ENCODE data around the gene PGBD1.
"Not testable (repeated sequence)": the region's sequence is repeated elsewhere in the genome, so short reads cannot be mapped to it uniquely, and the experiment has no call there.

The PGBD1 gene

DNA sequence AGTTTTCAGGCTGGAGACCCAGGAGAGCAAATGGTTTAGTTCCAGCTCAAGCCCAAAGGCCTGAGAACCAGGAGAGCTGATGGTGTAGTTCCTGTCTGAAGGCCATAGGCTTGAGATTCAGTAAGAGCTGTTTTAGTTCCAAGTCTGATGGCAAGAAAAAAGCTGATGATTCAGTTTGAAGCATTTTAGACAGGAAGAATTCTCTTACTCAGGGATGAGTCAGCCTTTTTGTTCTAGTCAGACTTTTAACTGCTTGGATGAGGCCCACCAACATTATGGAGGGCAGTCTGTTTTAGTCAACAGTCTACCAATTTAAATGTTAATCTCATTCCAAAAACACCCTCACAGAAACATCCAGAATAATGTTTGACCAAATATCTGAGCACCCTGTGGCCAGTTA, 11.9 kb upstream of the PGBD1 start:
- no peak for DNase-seq

DNA sequence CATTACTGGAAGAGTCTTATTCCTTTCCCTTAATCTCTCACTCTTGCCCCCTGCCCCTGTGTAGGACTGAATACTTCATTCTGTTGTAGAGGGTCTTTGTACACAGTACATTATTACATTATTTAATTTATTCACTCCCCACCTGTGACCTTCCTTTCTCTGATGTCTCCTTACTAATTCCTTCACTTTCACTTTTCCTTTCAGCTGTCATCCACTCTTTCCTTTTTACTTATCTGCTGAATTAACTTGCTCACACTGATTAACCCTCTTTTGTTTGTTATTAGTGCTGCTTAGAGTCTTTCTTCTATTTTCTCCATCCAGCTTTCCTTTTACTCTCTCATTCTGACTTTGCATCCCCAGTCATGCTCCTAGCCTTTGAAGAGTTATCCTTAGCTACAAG, 6.5 kb upstream of the PGBD1 start:
- DNase-seq = no peak

DNA sequence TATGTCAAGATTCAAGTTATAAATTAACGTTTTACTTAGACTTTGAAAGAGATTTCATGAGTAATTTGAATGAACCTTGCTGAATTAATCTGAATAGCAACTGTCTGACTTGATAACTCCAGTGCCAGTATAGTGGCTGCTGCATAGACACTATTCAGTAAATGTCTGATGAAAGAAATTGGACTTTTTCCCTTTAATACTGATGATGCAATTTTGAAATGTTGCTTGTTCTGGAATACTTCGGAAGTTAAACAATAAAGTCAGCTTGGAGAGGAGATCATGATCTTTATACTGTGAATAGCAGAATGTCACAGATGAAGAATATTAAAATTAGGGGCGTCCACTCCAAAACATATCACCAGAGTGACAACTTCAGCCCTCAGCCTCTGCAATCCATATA, 3.6 kb upstream of the PGBD1 start:
- DNase-seq = no peak

DNA sequence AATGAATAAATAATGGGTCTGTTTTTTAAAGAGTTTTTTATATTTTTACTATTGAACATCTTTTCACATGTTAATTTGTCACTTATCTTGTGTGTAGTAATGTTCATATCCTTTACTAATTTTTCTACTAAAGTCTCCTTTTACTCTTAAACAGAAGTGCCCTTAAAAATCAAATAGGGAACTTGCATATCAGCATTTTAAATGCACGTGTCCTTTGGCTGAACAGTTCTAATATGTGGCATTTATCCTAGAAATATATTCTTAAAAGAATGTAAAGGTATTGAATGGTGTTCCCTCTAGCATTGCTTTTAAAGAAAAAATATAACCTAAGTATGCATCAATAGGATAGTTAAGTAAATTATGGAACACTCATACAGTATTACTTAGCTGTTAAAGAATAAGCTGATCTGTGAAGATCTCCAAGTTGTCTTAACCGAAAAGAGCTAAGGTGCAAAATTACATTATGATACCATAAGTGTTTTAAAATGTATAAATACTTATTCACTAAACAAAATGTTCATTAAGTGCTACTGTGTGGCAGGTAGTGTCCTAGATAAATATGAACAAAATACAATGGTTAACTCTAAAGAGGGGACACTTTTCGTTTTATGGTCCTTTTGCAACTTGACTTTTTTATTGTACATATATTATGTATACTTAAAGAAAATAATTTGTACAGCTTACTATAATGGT, 631 bp upstream of the PGBD1 start:
- no peak for DNase-seq

DNA sequence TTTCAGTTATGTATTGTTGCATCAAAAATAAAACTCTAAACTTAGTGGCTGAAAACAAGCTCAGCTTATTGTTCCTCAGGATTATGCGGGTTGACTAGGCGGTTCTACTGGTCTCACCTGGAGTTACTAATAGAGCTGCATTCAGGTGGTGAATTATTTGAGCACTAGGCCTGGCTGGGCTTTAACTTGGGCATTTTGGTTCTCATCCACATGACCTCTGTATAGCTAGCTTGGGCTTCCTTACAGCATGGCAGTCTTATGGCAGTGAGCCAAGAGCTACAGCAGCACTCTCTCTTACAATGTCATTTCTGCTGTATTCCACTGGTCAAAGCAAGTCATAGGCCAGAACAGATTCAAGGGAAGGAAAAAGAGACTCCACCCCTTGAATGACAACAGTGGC, 1.6 kb downstream of the PGBD1 start:
- no peak for DNase-seq

DNA sequence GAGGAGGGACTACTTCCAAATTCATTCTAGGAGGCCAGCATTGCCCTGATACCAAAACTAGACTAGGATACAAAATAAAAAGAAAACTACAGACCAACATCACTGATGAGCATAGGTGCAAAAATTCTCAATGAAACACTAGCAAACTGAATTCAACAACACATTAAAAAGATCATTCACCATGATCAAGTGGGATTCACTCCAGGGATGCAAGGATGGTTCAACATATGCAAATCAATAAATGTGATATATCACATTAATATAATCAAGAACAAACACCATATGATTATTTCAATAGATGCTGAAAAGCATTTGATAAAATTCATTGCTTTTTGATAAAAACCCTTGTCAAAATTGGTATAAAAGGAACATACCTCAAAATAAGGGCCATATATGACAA, 10.2 kb downstream of the PGBD1 start:
- no peak for DNase-seq

DNA sequence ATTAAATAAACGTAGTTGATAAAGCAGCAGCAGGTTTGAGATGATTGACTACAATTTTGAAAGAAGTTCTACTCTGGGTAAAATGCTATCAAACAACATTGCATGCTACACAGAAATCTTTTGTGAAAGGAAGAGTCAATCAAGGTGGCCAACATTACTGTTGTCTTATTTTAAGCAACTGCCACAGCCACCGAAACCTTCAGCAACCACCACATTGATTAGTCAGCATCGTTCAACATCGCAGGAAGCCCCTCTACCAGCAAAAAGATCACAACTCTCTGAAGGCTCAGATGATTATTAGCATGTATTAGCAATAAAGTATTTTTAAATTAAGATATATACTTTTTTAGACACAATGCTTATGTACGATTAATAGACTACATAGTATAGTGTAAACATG, 14.0 kb downstream of the PGBD1 start:
- no peak for DNase-seq

DNA sequence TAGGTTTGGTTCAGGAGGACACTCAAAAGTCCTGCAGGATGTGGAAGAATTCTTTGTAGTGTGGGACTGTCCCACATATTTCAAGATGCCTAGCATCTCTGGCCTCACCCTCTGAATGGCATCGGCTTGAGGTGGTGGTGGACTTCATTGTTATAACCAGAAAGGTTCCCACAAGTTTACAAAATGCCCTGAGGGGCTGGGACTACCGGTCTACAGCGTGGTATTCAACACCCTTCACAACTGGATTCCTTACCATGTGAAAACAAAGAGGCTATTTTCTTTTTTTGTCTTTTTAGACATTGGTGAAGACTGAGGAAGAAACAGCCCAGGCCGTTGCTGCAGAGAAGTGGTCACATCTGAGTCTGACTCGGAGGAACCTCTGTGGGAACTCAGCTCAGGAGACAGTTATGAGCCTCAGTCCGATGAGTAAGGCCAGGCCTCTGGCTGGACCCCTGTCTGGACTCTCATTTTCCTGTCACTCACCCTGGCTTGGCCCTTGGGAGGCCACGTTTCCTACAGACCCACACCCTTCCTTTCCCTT, 15.2 kb downstream of the PGBD1 start:
- no peak for DNase-seq

DNA sequence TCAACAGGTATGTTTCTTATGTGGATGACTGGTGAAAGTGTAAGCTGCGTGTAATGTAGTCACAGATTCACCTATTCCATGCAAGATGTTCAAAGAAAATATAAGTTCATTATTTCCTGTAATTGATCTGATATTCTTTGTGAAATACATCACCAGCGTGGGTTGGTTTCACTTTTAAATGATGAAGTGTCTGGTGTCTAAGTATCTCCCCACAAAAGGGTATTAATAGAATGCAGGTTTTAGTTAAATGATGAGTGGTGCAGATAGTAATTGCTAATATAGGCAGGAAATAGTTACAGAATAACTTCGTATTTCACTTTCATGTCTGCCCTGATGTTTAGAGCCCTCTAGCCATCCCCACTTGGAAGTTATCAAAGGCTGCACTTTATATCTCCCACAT, 22.2 kb downstream of the PGBD1 start:
- no peak for DNase-seq

DNA sequence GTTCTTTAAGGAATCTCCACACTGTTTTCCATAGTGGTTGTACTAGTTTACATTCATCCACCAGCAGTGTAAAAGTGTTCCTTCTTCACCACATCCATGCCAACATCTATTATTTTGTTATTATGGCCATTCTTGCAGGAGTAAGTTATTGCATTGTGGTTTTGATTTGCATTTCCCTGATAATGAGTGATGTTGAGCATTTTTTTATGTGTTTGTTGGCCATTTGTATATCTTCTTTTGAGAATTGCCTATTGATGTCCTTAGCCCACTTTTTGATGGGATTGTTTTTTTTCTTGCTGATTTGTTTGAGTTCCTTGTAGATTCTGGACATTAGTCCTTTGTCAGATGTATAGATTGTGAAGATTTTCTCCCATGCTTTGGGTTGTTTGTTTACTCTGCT, 25.0 kb downstream of the PGBD1 start:
- not testable (repeated sequence) for DNase-seq

DNA sequence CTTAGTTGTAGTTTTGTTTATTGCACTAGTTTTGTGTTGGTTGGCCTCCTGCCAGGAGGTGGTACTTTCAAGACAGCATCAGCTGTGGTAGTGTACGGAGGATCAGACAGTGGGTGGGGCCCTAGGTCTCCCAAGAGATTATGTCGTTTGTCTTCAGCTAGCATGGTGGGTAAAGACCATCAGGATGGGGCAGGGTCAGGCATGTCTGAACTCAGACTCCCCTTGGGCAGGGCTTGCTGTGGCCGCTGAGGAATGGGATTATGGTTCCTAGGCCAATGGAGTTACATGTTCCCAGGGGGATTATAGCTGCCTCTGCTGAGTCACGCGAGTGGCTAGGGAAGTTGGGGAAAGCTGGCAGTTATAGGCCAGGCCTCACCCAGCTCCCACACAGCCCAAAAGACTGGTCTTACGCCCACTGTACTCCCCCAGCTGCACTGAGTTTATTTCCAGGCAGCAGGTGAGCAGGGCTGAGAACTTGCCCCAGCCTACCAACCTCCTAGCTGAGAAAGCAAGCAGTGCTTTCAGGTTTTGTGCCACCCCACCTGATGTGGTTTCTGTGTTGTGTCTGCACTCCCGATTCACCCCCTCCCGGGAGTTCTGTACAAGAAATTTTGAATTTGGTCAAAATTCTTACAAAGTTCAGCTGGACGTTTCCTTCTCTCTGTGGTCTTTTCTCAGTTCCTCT, 29.9 kb downstream of the PGBD1 start:
- DNase-seq = no peak

DNA sequence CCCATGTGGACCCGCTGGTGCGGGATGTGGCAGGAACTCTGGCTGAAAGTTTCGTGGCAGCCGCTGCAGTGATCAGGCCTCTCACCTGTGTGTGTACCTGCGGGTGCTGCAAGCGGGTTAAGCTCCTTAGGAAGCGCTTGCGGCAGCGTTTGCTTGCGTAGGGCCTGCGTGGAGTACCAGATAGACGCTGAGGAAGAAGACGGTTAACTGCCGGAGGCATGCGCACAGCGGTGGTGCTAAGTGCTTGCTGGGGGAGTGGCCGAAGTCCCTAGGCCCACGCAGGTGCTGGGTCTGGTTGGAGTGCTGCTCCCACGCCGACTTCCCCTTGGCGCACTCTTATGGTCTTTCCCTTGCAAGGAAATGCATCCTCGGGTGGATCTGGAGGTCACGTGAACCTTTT, 31.6 kb downstream of the PGBD1 start:
- DNase-seq = no peak

DNA sequence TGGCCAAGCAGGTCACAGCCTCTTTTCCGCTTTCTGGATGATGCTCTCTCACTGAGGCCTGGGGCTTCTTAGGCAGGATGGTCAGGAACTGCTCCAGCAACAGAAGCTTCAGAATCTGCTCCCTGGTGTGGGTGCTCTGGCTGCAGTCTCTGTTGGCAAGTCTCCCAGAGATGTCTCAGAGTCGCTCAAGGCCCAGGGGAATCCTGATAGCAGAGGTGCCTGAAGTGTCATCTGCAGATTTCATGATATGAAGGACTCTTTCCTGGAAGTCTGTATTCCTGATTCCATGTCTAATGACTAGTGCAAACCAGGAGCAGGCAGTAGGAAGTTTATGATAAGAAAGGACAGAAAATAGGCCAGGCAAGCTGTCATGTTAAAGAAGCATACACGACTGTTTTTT, 34.3 kb downstream of the PGBD1 start:
- no peak for DNase-seq

DNA sequence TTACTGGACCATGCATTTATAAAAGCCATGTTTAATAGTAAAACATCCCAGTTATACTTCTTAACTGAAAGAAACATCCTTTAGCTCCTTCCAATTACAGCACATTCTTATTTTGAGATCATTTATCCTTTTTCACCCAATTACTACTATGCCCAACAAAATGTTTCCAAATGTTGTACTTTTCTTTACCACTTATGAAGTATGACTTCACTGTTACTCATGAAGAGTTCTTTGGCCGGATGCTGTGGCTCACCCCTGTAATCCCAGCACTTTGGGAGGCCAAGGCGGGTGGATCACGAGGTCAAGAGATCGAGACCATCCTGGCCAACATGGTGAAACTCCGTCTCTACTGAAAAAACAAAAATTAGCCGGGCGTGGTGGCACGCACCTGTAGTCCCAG, 36.5 kb downstream of the PGBD1 start:
- not testable (repeated sequence) for DNase-seq

DNA sequence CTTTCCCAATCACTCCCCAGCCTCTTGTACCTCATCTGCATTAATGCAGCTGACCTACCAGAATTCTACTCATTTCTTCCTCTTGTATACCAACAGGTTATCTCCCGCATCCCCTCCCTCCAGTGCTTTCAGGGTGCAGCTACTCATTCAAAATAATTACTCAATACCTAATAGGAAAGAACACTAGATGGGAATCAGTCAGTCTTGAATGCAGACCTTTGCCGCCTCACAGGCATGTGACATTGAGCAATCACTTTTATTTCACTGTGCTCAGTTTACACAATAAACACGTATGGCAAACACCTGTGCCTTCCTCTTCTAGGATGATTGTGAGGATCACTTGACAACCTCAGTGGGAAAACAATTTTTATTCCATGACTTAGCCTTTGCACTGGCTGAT, 41.3 kb downstream of the PGBD1 start:
- no peak for DNase-seq

DNA sequence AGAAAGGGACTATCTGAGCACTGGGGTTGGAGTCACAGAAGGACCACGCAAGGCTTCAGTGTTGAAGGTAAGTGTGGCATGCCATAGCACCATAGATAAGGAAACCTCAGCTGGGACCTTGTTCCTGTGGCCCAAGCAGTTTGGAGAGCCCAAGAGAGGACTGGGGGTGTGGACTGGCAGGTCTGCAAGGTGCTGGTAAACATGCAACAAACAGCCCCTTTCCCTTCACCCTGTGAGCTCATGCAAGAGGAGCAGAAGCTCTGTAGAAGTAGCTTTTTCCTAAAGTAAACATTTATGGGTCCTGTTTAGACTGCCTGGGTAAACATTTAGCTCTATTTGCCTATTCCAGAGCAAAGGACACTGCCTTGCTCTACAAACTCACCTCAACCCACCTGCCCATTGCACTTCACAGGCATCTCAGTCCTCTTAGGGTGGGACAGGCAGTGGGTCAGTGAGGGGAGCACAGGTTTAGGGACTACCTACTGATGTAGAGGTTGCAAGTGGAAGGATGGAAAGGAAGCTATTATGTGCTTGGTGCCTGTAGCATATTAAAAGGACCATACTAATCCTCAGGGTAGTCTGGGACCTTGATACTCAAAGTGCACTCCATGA, 42.5 kb downstream of the PGBD1 start:
- DNase-seq = no peak

DNA sequence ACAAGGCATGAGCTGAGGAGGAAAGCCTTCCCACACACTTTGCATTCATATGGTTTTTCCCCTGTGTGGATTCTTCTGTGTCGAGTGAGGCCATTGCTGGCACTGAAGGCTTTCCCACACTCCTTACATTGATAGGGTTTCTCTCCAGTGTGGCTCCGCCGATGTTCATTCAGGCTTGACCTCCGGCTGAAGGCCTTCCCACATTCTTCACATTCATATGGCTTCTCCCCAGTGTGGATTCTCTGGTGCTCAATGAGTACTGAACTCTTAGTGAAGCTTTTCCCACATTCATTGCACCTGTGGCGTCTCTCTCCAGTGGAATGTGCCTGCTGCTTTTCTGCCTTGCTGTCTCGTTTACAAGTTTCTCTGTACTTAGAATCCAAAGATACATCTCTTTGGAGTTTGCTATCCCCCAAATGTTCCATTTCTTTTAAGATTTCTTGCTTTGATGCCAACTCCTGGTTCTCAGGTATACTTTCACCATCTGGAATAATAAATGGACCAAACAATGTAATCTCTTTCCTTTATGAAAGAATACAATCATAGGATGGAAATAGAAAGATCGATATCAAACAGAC, 45.1 kb downstream of the PGBD1 start:
- no peak for DNase-seq

DNA sequence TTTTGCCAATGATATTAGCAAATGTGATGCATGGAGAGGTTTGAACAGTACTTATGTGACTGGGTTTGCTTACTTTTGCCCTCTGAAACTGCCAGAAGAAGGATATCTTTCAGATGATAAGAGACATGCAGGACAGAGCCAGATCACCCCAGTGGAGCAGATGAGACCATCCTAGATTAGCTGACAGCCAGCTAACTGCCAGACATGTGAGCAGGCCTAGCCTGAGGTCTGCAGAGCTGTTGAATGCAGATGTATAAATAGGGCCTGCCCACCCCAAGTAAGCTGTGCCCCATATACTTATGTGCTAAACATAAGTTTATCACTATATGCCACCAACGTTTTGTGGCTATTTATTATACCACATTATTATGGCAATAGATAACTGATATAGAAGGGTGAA, 48.7 kb downstream of the PGBD1 start:
- no peak for DNase-seq

DNA sequence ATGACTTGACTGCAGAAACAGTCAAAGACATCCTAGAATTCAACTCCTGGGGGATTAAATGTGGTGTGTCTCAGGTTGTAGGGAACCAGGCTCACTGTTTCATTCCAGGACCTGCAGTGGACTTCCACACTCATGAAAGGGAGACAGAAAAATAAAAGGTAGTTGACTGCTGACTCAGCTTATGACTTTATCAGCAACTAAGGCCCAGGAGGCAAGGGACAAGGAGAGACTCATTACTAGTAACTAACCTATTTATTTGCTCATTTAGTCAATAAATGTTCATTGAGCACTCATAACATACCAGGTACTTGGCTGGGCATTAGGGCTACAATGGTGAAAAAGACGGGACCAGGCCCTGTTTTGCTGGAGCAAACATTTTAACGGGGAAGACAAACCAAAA, 51.7 kb downstream of the PGBD1 start:
- no peak for DNase-seq

DNA sequence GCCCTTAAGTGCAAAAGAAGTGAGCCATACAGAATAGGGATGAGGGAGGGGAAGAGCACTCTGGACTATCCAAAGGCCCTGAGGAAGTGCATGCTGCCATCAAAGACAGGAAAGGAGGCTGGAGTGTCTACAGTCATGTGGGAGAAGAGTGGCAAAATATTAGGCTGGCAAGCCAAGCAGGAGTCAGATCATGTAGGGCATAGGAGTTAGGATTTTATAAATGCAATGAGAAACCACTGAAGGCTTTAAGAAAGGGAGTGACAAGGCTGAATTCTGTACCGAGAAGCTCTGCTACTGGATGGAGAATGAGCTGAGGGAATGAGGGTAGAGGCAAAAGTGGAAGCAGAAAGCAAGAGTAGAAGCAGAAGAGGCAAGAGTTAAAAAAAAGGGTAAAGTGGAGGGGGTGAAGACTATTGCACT, 52.2 kb downstream of the PGBD1 start:
- no peak for DNase-seq

DNA sequence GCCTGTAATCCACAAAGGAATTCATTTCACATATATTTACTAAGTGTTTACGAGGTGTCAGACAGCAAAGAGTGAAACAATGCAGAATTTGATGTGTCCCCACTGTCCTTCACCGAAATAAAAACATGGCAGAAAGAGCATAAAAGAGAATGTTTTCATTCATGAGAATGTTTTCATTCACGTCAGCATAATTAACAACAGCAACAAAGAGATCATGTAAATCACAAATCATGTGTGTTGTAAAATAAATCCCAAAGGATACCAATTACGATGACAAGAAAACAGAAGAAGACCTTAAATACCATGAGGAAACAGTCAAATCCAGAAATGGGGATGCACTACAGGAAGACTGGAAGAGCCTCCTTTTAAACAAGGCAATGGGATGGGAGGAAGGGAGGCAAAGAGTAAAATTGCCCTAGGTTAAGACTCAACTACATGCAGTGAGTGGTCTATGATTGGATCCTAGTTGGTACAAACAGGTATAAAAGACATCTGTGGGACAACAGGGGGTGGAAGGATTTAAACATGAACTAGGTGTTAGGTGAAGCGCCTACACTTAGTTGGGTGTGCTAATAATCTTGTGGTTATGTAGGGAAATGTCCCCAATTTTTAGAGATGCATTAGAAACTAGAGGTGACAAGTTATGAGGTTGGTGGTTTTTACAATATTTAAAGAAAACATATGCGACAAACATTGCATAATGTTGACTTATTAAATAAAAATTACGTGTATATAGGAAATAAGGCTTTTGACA, 53.1 kb downstream of the PGBD1 start:
- no peak for DNase-seq

DNA sequence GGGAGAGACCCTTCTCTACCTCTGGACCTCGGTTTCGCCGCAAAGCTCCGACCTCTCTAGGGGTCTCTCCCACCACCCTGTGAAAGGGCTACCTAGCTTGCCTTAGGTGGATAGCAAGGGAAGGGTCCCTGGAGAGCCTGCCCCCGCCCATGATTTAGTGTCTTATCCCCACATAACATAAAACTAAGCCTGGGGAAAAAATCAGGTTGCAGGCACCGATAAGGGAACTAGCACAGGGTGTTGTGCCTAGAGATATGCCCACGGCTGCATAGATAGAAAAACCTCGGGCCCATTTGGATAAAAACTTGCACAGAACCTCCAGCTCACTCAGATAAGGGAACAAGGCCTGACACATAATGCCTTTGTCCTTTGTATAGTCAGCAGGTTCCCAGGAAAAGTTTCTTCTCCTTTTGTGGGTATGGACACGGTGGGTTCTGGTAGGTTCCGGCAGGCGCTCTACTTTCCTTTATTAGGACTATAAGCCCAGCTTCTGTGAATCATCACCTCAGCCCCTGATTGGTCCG, 53.7 kb downstream of the PGBD1 start:
- DNase-seq = no peak

Measured in T1000 (cell line).